GM12872 (cell line): ENCODE results near the gene NYAP1.

Source experiments
- TF ChIP-seq, protein P1 (sequence below): IDR thresholded peaks from 3 replicates; pipeline ENCODE4 v1.5.1; 2011; ENCODE audit warnings: low read depth, mild to moderate bottlenecking, low read length, moderate library complexity; ENCODE audit not compliant: insufficient read depth

NYAP1 gene

GRCh38 chr7:100517305-100517704 is 33.6 kb downstream of the NYAP1 start:
- TF ChIP-seq, protein P1, sequence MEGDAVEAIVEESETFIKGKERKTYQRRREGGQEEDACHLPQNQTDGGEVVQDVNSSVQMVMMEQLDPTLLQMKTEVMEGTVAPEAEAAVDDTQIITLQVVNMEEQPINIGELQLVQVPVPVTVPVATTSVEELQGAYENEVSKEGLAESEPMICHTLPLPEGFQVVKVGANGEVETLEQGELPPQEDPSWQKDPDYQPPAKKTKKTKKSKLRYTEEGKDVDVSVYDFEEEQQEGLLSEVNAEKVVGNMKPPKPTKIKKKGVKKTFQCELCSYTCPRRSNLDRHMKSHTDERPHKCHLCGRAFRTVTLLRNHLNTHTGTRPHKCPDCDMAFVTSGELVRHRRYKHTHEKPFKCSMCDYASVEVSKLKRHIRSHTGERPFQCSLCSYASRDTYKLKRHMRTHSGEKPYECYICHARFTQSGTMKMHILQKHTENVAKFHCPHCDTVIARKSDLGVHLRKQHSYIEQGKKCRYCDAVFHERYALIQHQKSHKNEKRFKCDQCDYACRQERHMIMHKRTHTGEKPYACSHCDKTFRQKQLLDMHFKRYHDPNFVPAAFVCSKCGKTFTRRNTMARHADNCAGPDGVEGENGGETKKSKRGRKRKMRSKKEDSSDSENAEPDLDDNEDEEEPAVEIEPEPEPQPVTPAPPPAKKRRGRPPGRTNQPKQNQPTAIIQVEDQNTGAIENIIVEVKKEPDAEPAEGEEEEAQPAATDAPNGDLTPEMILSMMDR: no peak

GRCh38 chr7:100519580-100519979 is 35.9 kb downstream of the NYAP1 start:
- TF ChIP-seq, protein P1: no peak

DNA sequence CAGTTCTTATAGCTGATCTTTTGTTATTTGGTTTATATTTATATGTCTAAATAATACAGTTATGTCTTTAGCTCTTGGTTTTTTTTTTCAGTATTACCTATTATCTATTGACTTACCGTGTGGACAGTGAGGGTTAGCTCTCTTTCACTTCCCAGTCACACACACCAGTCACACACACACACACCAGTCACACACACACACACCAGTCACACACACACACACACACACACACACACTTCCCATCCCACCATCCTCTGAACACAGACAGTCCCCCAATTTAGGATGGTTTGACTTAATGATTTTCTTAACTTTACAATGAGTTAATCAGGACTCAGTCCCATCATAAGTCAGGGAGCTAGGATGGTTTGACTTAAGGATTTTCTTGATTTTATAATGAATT is 36.4 kb downstream of the NYAP1 start:
- TF ChIP-seq, protein P1: no peak

DNA sequence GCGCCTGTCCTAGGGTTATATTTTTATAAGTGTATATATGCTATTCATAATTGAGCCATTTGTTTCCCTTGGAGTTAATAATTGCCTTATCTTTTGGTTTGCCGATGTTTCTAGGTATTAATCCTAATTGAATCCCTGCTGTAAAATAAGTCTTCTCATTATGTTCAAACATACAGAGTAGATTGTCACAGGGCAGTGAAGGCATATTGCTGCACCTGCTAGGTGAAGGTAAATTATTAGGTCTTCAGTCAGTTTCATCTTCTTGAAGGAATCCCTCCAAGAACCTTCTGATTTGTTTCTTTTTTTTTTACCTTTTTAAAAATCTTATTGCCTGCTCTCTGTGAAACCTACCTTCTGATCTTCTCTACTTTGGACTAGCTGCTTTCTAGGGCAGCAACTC is 37.3 kb downstream of the NYAP1 start:
- TF ChIP-seq, protein P1: no peak

DNA sequence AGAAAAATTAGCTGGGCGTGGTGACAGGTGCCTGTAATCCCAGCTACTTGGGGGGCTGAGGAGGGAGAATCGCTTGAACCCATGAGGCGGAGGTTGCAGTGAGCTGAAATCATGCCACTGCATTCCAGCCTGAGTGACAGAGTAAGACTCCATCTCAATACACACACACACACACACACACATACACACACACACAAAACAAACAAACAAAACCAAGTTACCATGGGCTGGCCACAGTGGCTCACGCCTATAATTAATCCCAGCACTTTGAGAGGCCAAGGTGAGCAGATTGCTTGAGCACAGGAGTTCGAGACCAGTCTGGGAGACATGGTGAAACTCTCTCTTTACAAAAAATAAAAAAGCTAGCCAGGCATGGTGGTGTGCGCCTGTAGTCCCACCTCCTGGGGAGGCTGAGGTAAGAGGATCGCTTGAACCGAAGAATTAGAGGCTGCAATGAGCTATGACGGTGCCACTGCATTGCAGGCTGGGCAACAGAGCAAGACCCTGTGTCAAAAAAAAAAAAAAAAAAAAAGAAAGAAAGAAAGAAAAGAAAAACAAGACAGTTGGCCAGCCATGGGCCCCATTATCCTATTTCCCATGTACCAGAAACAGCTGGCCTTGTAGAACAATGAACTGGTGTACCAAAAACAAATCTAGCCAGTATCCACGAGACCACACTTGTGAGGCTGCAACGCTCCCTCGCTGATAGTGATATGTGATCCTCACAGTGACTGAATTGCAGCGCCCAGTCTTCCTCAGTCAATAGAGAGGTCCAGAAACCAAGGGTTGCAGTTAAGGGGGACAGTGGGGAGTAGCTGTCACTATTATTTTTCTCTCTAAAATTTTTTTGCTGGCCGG is 48.7 kb downstream of the NYAP1 start:
- TF ChIP-seq, protein P1: no peak

- TF ChIP-seq, protein P1: no peak
These were observed 54.6 kb downstream of the NYAP1 start for GRCh38 chr7:100538348-100538653.

- TF ChIP-seq, protein P1: no peak
These were observed 55.1 kb downstream of the NYAP1 start, which contains the start of gene AGFG2 for GRCh38 chr7:100538654-100539435. Gene AGFG2 (plus strand): TSS chr7:100539203. CDS start chr7:100539347, 144 bp downstream.
